CD4-positive, alpha-beta T cell (primary cell): ENCODE results near the gene SCRG1. TPM values are rescaled to one million over a fixed set of nuclear protein-coding genes. Genes with fewer than 3 reads are reported as not detected.

Source experiments
- ATAC-seq: fragments of 200-7000 bp; cut with Tn5 transposase; one replicate; pipeline ENCODE4 v1.10.0; 2022; ENCODE audit warnings: mild to moderate bottlenecking; ENCODE audit not compliant: poor library complexity
- CTCF ChIA-PET: fragments of 350-600 bp; sonication (Branson Sonifier 250); formaldehyde crosslinking; loops from one replicate; lab custom pipeline; 2021; ENCODE audit warnings: antibody characterized with exemption, inconsistent platforms; lab: Charles Lee
- POLR2A ChIA-PET: fragments of 350-600 bp; sonication (Branson Sonifier 250); formaldehyde crosslinking; loops from one replicate; lab custom pipeline; 2021; ENCODE audit warnings: antibody characterized with exemption, inconsistent platforms; lab: Charles Lee
- DNase-seq, 14 experiments: peaks; one replicate each; pipeline ENCODE4 v3.0.0-alpha.2; 2013 to 2020; ENCODE audit warnings: mixed read lengths in 2 of 14
- H3K27ac ChIP-seq, 2 donors: one replicate each; pipeline versions ENCODE4 v1.5.1 to v1.7.0; 2013; ENCODE audit warnings: low read length in 2 of 2, low read depth in 1 of 2, mild to moderate bottlenecking in 1 of 2
- H3K27me3 ChIP-seq, 2 experiments: 1 replicate in 1 of 2; 2 replicates in 1 of 2; pipeline versions ENCODE4 v1.6.1 to v1.7.0; 2013; ENCODE audit warnings: low read length in 2 of 2, control low read depth in 1 of 2, mild to moderate bottlenecking in 1 of 2, moderate library complexity in 1 of 2; ENCODE audit not compliant: insufficient read depth in 2 of 2, control insufficient read depth in 1 of 2
- H3K36me3 ChIP-seq: one replicate; pipeline ENCODE4 v1.6.1; 2013; ENCODE audit warnings: low read length, control low read depth; ENCODE audit not compliant: insufficient read depth
- H3K4me1 ChIP-seq: one replicate; pipeline ENCODE4 v1.6.1; 2013; ENCODE audit warnings: low read length, control low read depth; ENCODE audit not compliant: insufficient read depth
- H3K4me3 ChIP-seq: one replicate; pipeline ENCODE4 v1.5.1; 2013; ENCODE audit warnings: mild to moderate bottlenecking, low read length, moderate library complexity
- H3K9me3 ChIP-seq, 2 experiments: 1 replicate in 1 of 2; 2 replicates in 1 of 2; pipeline versions ENCODE4 v1.6.1 to v1.7.0; 2013; ENCODE audit warnings: low read length in 2 of 2, mild to moderate bottlenecking in 2 of 2, control low read depth in 1 of 2, moderate library complexity in 1 of 2; ENCODE audit not compliant: control insufficient read depth in 1 of 2, insufficient read depth in 1 of 2
- H3K27ac Mint-ChIP-seq: one replicate; pipeline ENCODE4 v1.8.0; 2020; ENCODE audit warnings: mixed read lengths
- H3K27me3 Mint-ChIP-seq: one replicate; pipeline ENCODE4 v1.8.0; 2021; ENCODE audit warnings: mixed read lengths
- H3K36me3 Mint-ChIP-seq: one replicate; pipeline ENCODE4 v1.8.0; 2021; ENCODE audit warnings: low read depth, mixed read lengths
- H3K4me1 Mint-ChIP-seq: one replicate; pipeline ENCODE4 v1.8.0; 2021; ENCODE audit warnings: low read depth, mixed read lengths
- H3K4me3 Mint-ChIP-seq: one replicate; pipeline ENCODE4 v1.8.0; 2020; ENCODE audit warnings: mild to moderate bottlenecking, mixed read lengths
- H3K9me3 Mint-ChIP-seq: one replicate; pipeline ENCODE4 v1.8.0; 2020; ENCODE audit warnings: mixed read lengths
- intact Hi-C, 2 experiments: fragments of 100-400 bp; cut with DNase I in 1 of 2; cut with micrococcal nuclease in 1 of 2; formaldehyde crosslinking; loops; one replicate each; pipeline versions ENCODE4 v1.15.1 to v1.9.0; 2023 to 2025; cut with DNase I, micrococcal nuclease
- total RNA-seq, 174 experiments: library from RNA in 2 of 174; stranded (reverse) in 2 of 174; gene quantifications; one replicate each; pipeline ENCODE4 v1.2.3 and lab custom pipeline; 2021 to 2026
- TF ChIP-seq, protein P1 (sequence below): fragments of 200-600 bp; IDR thresholded peaks from one replicate; pipeline ENCODE4 v1.8.0; 2022; ENCODE audit warnings: antibody characterized with exemption, mild to moderate bottlenecking

Gene SCRG1
- total RNA-seq, 2 experiments from 2014 or later = not detected

DNA sequence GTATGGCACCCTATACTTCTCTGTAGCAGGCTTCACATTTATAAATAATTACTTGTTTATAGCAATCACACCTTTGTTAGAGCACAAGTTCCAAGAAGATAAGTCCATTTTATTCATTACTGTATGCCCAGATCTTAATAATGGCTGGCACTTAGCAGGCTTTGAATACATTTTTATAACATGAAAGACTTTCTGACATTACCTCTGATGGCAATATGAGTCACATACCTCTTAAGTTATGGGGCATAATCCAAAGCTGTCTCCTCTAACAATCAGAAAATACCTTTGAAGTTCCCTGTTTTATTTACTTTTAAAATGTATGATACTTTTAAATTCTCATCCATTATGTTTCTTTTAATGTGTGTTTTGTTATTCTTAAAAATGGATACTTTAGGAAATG is 12.2 kb downstream of the SCRG1 start:
- Histone ChIP-seq H3K27ac (no peak overlapping the region), H3K27me3 (no peaks in the 10 kb centered on the region), H3K36me3 (no peaks in the 10 kb centered on the region), H3K4me1 (no peaks in the 10 kb centered on the region), H3K4me3 (no peak overlapping the region), H3K9me3 (no peaks in the 10 kb centered on the region)
- ChIA-PET POLR2A (no interaction called here), CTCF (interaction anchor here (0.7 kb wide), 1 partner anchor 79 kb away, joined by 3 read pairs; no protein-coding TSS in a partner anchor)
- ATAC-seq = no peak
- DNase-seq = no peak
- TF ChIP-seq, protein P1, sequence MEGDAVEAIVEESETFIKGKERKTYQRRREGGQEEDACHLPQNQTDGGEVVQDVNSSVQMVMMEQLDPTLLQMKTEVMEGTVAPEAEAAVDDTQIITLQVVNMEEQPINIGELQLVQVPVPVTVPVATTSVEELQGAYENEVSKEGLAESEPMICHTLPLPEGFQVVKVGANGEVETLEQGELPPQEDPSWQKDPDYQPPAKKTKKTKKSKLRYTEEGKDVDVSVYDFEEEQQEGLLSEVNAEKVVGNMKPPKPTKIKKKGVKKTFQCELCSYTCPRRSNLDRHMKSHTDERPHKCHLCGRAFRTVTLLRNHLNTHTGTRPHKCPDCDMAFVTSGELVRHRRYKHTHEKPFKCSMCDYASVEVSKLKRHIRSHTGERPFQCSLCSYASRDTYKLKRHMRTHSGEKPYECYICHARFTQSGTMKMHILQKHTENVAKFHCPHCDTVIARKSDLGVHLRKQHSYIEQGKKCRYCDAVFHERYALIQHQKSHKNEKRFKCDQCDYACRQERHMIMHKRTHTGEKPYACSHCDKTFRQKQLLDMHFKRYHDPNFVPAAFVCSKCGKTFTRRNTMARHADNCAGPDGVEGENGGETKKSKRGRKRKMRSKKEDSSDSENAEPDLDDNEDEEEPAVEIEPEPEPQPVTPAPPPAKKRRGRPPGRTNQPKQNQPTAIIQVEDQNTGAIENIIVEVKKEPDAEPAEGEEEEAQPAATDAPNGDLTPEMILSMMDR = no peak
- Mint-ChIP-seq H3K4me3 (no peak overlapping the region), H3K27ac (no peak overlapping the region), H3K36me3 (no peaks in the 10 kb centered on the region), H3K27me3 (peaks cover 8% of the 10 kb centered on the region), H3K4me1 (no peaks in the 10 kb centered on the region), H3K9me3 (no peaks in the 10 kb centered on the region)
- intact Hi-C loops = no loop called here

DNA sequence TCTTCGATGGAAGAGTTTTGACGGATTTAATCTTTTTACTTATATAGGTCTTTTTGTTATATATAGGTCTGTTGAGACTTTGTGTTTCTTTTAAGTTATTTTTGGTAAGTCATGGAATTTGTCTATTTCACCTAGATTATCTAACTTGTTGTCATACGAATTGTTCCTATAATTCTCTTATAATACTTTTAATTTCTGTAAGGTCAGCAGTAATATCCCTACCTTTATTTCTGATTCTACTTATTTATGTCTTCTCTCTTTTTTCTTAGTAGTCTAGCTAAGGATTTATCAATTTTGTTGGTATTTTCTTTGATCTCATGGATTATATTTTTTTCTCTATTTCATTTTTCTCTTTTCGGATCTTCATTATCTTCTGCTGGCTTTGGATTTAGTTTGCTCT is 16.6 kb downstream of the SCRG1 start:
- DNase-seq (no peak), ATAC-seq (no peak)
- no peaks in the 10 kb centered on the region for H3K27me3 ChIP-seq
- H3K9me3 ChIP-seq = no peaks in the 10 kb centered on the region
- no peak overlapping the region for H3K4me3 Mint-ChIP-seq
- H3K9me3 Mint-ChIP-seq = no peaks in the 10 kb centered on the region
- no peak overlapping the region for H3K27ac ChIP-seq
- intact Hi-C loops = no loop called here
- no peaks in the 10 kb centered on the region for H3K36me3 Mint-ChIP-seq
- no peak overlapping the region for H3K4me3 ChIP-seq
- TF ChIP-seq, protein P1 = no peak
- POLR2A ChIA-PET = interaction anchor here (0.7 kb wide), 1 partner anchor 48 kb away, joined by 5 read pairs; no protein-coding TSS in a partner anchor
- no peak overlapping the region for H3K27ac Mint-ChIP-seq
- H3K27me3 Mint-ChIP-seq = peaks cover 8% of the 10 kb centered on the region
- H3K36me3 ChIP-seq = no peaks in the 10 kb centered on the region
- CTCF ChIA-PET = no interaction called here
- no peaks in the 10 kb centered on the region for H3K4me1 Mint-ChIP-seq
- no peaks in the 10 kb centered on the region for H3K4me1 ChIP-seq

DNA sequence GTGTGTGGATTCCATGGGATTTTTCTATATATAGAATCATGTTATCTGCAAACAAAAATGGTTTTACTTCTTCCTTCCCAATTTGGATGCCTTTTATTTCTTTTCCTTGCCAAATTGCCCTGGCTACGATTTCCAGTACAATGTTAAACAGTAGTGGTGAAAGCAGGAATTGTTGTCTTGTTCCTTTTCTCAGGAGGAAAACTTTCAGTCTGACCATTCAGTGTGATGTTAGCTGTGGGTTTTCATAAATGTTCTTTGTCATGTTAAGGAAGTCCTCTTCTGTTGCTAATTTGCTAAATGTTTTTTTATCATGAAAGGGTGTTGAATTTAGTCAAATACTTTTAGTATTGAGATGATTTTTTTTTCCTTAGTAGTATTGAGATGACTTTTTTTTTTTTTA is 17.3 kb downstream of the SCRG1 start:
- H3K27me3 Mint-ChIP-seq = peaks cover 4% of the 10 kb centered on the region
- Histone ChIP-seq H3K4me3 (no peak overlapping the region), H3K36me3 (no peaks in the 10 kb centered on the region), H3K9me3 (no peaks in the 10 kb centered on the region), H3K27me3 (no peaks in the 10 kb centered on the region), H3K27ac (no peak overlapping the region), H3K4me1 (no peaks in the 10 kb centered on the region)
- H3K4me3 Mint-ChIP-seq = no peak overlapping the region
- TF ChIP-seq, protein P1 = no peak
- ChIA-PET CTCF (no interaction called here), POLR2A (interaction anchor here (0.7 kb wide), 1 partner anchor 9 kb away, joined by 3 read pairs; no protein-coding TSS in a partner anchor)
- H3K4me1 Mint-ChIP-seq = no peaks in the 10 kb centered on the region
- DNase-seq (no peak), ATAC-seq (no peak)
- H3K9me3 Mint-ChIP-seq = no peaks in the 10 kb centered on the region
- intact Hi-C loops = no loop called here
- H3K27ac Mint-ChIP-seq = no peak overlapping the region
- H3K36me3 Mint-ChIP-seq = no peaks in the 10 kb centered on the region
